Endothelial cell of umbilical vein (primary cell): ENCODE measurements around the gene INSYN2B. TPM values are rescaled to one million over a fixed set of nuclear protein-coding genes. Genes with fewer than 3 reads are reported as not detected.

ENCODE experiments used
- BruUV-seq: library from RNA; stranded (reverse); fragments of 400-500 nt; replicated peaks from 2 replicates; lab custom pipeline; 2021; lab: Mats Ljungman, UMichigan
- CTCF ChIA-PET: fragments of 300-600, 350-600 bp; sonication (Branson Sonifier 250); formaldehyde crosslinking; loops from one replicate; lab custom pipeline; 2021; ENCODE audit warnings: antibody characterized with exemption, inconsistent platforms; lab: Charles Lee
- POLR2A ChIA-PET: fragments of 300-600, 350-600 bp; sonication (Branson Sonifier 250); formaldehyde crosslinking; loops from one replicate; lab custom pipeline; 2021; ENCODE audit warnings: antibody characterized with exemption, inconsistent platforms; lab: Charles Lee
- DNase-seq: peaks from one replicate; pipeline ENCODE4 v3.0.0-alpha.2; 2011; ENCODE audit warnings: low read depth, low spot score
- FAIRE-seq: peaks from 2 replicates; lab custom pipeline; 2011; peaks lifted over from hg19 to GRCh38; lab: Jason Lieb, UNC
- H2AFZ ChIP-seq: 2 replicates; pipeline ENCODE4 v1.6.0; 2012; ENCODE audit warnings: low read depth, low read length, control low read depth, inconsistent platforms
- H3K27ac ChIP-seq: 2 replicates; pipeline ENCODE4 v1.5.1; 2011; ENCODE audit warnings: low read depth, mild to moderate bottlenecking, control low read depth, low read length, moderate library complexity; ENCODE audit not compliant: insufficient read depth
- H3K27me3 ChIP-seq, 2 experiments: 2 replicates each; pipeline versions ENCODE4 v1.6.0 to v1.6.1; 2011; ENCODE audit warnings: low read length in 2 of 2, mixed read lengths in 1 of 2; ENCODE audit not compliant: control insufficient read depth in 2 of 2, insufficient read depth in 2 of 2
- H3K36me3 ChIP-seq, 2 experiments: 2 replicates in 1 of 2; 3 replicates in 1 of 2; pipeline ENCODE4 v1.5.1; 2011; ENCODE audit warnings: low read length in 2 of 2, mild to moderate bottlenecking in 1 of 2, moderate library complexity in 1 of 2; ENCODE audit not compliant: control insufficient read depth in 2 of 2, insufficient read depth in 2 of 2; ENCODE audit errors: extremely low read depth in 1 of 2
- H3K4me1 ChIP-seq: 3 replicates; pipeline ENCODE4 v1.5.1; 2011; ENCODE audit warnings: mild to moderate bottlenecking, low read length; ENCODE audit not compliant: control insufficient read depth, insufficient read depth; ENCODE audit errors: extremely low read depth
- H3K4me2 ChIP-seq: 2 replicates; pipeline ENCODE4 v1.6.1; 2011; ENCODE audit warnings: low read length, control low read depth, mixed read lengths; ENCODE audit not compliant: insufficient read depth
- H3K4me3 ChIP-seq, 3 experiments: fragments of 200-600 bp in 1 of 3; sonication (generic), shearing (Covaris generic) in 1 of 3; replicated peaks in 1 of 3; 2 replicates each; pipeline ENCODE4 v1.5.1; 2011 to 2016; ENCODE audit warnings: control low read depth in 3 of 3, low read length in 3 of 3, mild to moderate bottlenecking in 2 of 3, inconsistent platforms in 1 of 3, low read depth in 1 of 3, moderate library complexity in 1 of 3; ENCODE audit not compliant: insufficient read depth in 1 of 3
- H3K79me2 ChIP-seq: 2 replicates; pipeline ENCODE4 v1.6.0; 2012; ENCODE audit warnings: low read length, inconsistent platforms; ENCODE audit not compliant: control insufficient read depth, insufficient read depth
- H3K9ac ChIP-seq: replicated peaks from 2 replicates; pipeline ENCODE3; 2011; ENCODE audit warnings: low read length, control low read depth; ENCODE audit not compliant: insufficient read depth; ENCODE audit errors: extremely low read depth
- H3K9me1 ChIP-seq: replicated peaks from 3 replicates; pipeline ENCODE4 v1.6.0; 2011; ENCODE audit warnings: mild to moderate bottlenecking, low read length; ENCODE audit not compliant: control insufficient read depth, insufficient read depth; ENCODE audit errors: extremely low read depth
- H3K9me3 ChIP-seq: replicated peaks from 2 replicates; pipeline ENCODE4 v1.5.1; 2012; ENCODE audit warnings: low read length, inconsistent platforms; ENCODE audit not compliant: control insufficient read depth, insufficient read depth
- H4K20me1 ChIP-seq: replicated peaks from 2 replicates; pipeline ENCODE3; 2011; ENCODE audit warnings: mild to moderate bottlenecking, low read length; ENCODE audit not compliant: control insufficient read depth, insufficient read depth; ENCODE audit errors: extremely low read depth
- EZH2 ChIP-seq: IDR thresholded peaks from 2 replicates; pipeline ENCODE4 v1.6.1; 2012; ENCODE audit warnings: borderline replicate concordance, low read depth, mild to moderate bottlenecking, moderate library complexity, low read length, inconsistent platforms; ENCODE audit not compliant: severe bottlenecking
- GATA2 ChIP-seq: IDR thresholded peaks from 2 replicates; pipeline ENCODE4 v1.7.0; 2011; ENCODE audit warnings: low read depth, mild to moderate bottlenecking, moderate library complexity, mixed read lengths, low read length; ENCODE audit not compliant: insufficient read length, insufficient read depth
- JUN ChIP-seq: IDR thresholded peaks from 2 replicates; pipeline ENCODE4 v1.6.1; 2011; ENCODE audit warnings: borderline replicate concordance, low read depth; ENCODE audit not compliant: insufficient read length, insufficient read depth
- MYC ChIP-seq: IDR thresholded peaks from one replicate; pipeline ENCODE4 v1.6.1; 2011; ENCODE audit warnings: mild to moderate bottlenecking, low read depth, low read length
- POLR2A ChIP-seq: IDR thresholded peaks from 2 replicates; pipeline ENCODE4 v1.6.1; 2012; ENCODE audit warnings: low read depth, mild to moderate bottlenecking, control low read depth, low read length
- POLR2AphosphoS5 ChIP-seq: IDR thresholded peaks from 2 replicates; pipeline ENCODE4 v1.6.1; 2012; ENCODE audit warnings: low read depth, mild to moderate bottlenecking, control low read depth, low read length, moderate library complexity; ENCODE audit not compliant: insufficient read depth
- dilution Hi-C: fragments of 300-500 bp; cut with MboI; formaldehyde crosslinking; loops from one replicate; pipeline ENCODE4 v1.15.0; 2019; ENCODE audit warnings: low sequenced_read_pairs; ENCODE audit not compliant: extremely low pct_ligation_motif_present
- intact Hi-C: fragments of 100-400 bp; cut with micrococcal nuclease; formaldehyde crosslinking; loops from one replicate; pipeline ENCODE4 v1.10.0; 2022
- polyA plus RNA-seq, 4 experiments: library from polyadenylated mRNA; depleted of rRNA in 3 of 4; stranded (reverse) in 3 of 4; unstranded in 1 of 4; fragments of >200 nt; gene quantifications; 2 replicates each; pipeline versions ENCODE4 v1.2.1 to v1.2.3, GENCODE V29; 2011 to 2012; ENCODE audit warnings: missing spikeins in 1 of 4
- total RNA-seq: library from RNA; stranded (reverse); gene quantifications from 2 replicates; pipeline ENCODE4 v1.2.3, GENCODE V29; 2021
- TF ChIP-seq, protein P1 (sequence below): IDR thresholded peaks from 2 replicates; pipeline ENCODE4 v1.6.1; 2011; ENCODE audit not compliant: insufficient read depth, insufficient read length
- TF ChIP-seq, protein P2 (sequence below), 2 donors: IDR thresholded peaks; 1 replicate in 1 of 2; 2 replicates in 1 of 2; pipeline ENCODE4 v1.5.1; 2011; ENCODE audit warnings: low read length in 2 of 2, mild to moderate bottlenecking in 2 of 2, moderate library complexity in 2 of 2, control low read depth in 1 of 2, inconsistent platforms in 1 of 2, low read depth in 1 of 2; ENCODE audit not compliant: insufficient read depth in 1 of 2; ENCODE audit errors: extremely low read depth in 1 of 2

Gene INSYN2B
- total and polyA plus RNA-seq, 2 donors (not counting 3 experiments of a cell fraction or from before 2014, with no cell fraction given), result 8.2 to 17.1 TPM

DNA sequence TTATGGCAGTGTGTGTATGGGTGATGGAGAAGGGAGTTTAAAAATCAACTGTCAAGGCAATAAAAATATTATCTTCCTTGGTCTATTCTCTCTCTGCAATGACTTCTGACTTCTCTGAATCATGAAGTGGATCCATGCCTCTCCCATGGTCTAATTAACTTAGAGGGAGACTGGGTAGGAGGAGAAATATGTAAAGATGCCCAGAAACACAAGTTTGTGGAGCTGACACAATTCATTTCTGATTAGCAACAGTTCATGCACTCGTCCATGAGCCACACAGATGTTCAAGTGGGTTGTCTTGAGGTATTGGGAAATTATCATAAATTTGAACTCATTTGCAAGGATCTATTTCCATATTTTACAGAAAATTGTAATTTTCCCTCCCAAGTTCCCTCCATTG lies 38.1 kb downstream of the INSYN2B start:
- no peak for TF ChIP-seq POLR2AphosphoS5
- no peak for TF ChIP-seq POLR2A
- TF ChIP-seq GATA2, result no peak
- TF ChIP-seq, protein P1, sequence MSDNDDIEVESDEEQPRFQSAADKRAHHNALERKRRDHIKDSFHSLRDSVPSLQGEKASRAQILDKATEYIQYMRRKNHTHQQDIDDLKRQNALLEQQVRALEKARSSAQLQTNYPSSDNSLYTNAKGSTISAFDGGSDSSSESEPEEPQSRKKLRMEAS, result no peak
- TF ChIP-seq, protein P2, sequence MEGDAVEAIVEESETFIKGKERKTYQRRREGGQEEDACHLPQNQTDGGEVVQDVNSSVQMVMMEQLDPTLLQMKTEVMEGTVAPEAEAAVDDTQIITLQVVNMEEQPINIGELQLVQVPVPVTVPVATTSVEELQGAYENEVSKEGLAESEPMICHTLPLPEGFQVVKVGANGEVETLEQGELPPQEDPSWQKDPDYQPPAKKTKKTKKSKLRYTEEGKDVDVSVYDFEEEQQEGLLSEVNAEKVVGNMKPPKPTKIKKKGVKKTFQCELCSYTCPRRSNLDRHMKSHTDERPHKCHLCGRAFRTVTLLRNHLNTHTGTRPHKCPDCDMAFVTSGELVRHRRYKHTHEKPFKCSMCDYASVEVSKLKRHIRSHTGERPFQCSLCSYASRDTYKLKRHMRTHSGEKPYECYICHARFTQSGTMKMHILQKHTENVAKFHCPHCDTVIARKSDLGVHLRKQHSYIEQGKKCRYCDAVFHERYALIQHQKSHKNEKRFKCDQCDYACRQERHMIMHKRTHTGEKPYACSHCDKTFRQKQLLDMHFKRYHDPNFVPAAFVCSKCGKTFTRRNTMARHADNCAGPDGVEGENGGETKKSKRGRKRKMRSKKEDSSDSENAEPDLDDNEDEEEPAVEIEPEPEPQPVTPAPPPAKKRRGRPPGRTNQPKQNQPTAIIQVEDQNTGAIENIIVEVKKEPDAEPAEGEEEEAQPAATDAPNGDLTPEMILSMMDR (IDR thresholded peaks at IDR 0.05; ENCODE audit: extremely low read depth in 1 of 2, insufficient read depth in 1 of 2, low read depth in 1 of 2, low read length in 2 of 2), result no peak
- no peak for TF ChIP-seq JUN
- TF ChIP-seq EZH2, result no peak
- no peak for TF ChIP-seq MYC
- Histone ChIP-seq H3K27me3 (no peaks in the 10 kb centered on the region), H3K27ac (no peak overlapping the region), H2AFZ (no peak overlapping the region), H3K4me1 (peaks cover 12% of the 10 kb centered on the region), H4K20me1 (no peaks in the 10 kb centered on the region), H3K9ac (no peak overlapping the region), H3K9me1 (no peaks in the 10 kb centered on the region), H3K4me3 (no peak overlapping the region), H3K9me3 (no peaks in the 10 kb centered on the region), H3K36me3 (no peaks in the 10 kb centered on the region), H3K79me2 (peaks cover 31% of the 10 kb centered on the region), H3K4me2 (no peak overlapping the region)
- ChIA-PET POLR2A (no interaction called here), CTCF (interaction anchor here (1.3 kb wide), 1 partner anchor 39 kb away, joined by 4 read pairs; no protein-coding TSS in a partner anchor)
- no TSS peak for BruUV-seq
- dilution Hi-C loops, result no loop called here
- DNase-seq (no peak), FAIRE-seq (no peak)
- intact Hi-C loops, result no loop called here
